ENCODE data around the gene RFXAP. TPM values are rescaled to one million over a fixed set of nuclear protein-coding genes. Genes with fewer than 3 reads are reported as not detected.
A peak's percentile ranks its signal among the peaks of the same experiment; 100 is the strongest.

RFXAP gene
- total and polyA plus RNA-seq, 9 of the 15 experiments (the other 6 are each of a cell fraction or from before 2014, with no cell fraction given): 2.1 to 9.7 (median 2.9) TPM

- peak in 2 of 4 experiments; percentile 10 to 43 for DNase-seq (ENCODE audit: extremely low read depth in 1 of 4, low spot score in 3 of 4)
- no TSS peak for BruUV-seq (replicated peaks)
- no peak for TF ChIP-seq GABPA (tag; conservative IDR thresholded peaks at IDR 0.05; ENCODE audit: low read depth)
- TF ChIP-seq HIVEP1 (CRISPR knock-in tag; IDR thresholded peaks at IDR 0.05): no peak
- TF ChIP-seq NFIC (IDR thresholded peaks at IDR 0.05): no peak
- TF ChIP-seq ELK3 (CRISPR knock-in tag; IDR thresholded peaks at IDR 0.05): no peak
- TF ChIP-seq ZNF639 (CRISPR knock-in tag; conservative IDR thresholded peaks at IDR 0.05 in 1 of 2, IDR thresholded peaks at IDR 0.05 in 1 of 2): no peak
- TF ChIP-seq TOE1 (IDR thresholded peaks at IDR 0.05; ENCODE audit: borderline replicate concordance): no peak
- no peak for TF ChIP-seq TOE1 (CRISPR knock-in tag; IDR thresholded peaks at IDR 0.05; ENCODE audit: borderline replicate concordance, low read depth)
- TF ChIP-seq ZHX1 (conservative IDR thresholded peaks at IDR 0.05; ENCODE audit: low read length): no peak
- no peak for TF ChIP-seq RNF219 (CRISPR knock-in tag; IDR thresholded peaks at IDR 0.05)
- no peak for TF ChIP-seq YY1 (IDR thresholded peaks at IDR 0.05; ENCODE audit: borderline replicate concordance in 1 of 3, control insufficient read depth in 1 of 3, extremely low read depth in 1 of 3, insufficient read depth in 3 of 3, insufficient read length in 1 of 3, insufficient replicate concordance in 2 of 3, low read depth in 1 of 3, low read length in 2 of 3)
- peak; percentile 14; the same call in 1 of the 2 replicates for TF ChIP-seq MECOM (CRISPR knock-in tag; IDR thresholded peaks at IDR 0.05)
- no peak for TF ChIP-seq ZKSCAN1 (IDR thresholded peaks at IDR 0.05; ENCODE audit: low read depth, low read length)
- no peak for TF ChIP-seq BRD4 (IDR thresholded peaks at IDR 0.05)
- TF ChIP-seq ZNF766 (CRISPR knock-in tag; conservative IDR thresholded peaks at IDR 0.05): no peak
- TF ChIP-seq CEBPB (tag; IDR thresholded peaks at IDR 0.05): no peak
These were observed 5.8 kb upstream of the RFXAP start for GRCh38 chr13:36813225-36813624.

More at GRCh38 chr13:36813225-36813624, 5.8 kb upstream of the RFXAP start:
- no peak for FAIRE-seq
- no peaks in the 10 kb centered on the region for H3K9me1 ChIP-seq (ENCODE audit: control insufficient read depth, insufficient read depth, low read length)
- H3K79me2 ChIP-seq (ENCODE audit: control insufficient read depth, insufficient read depth, low read length): no peaks in the 10 kb centered on the region
- peaks cover 0 to 17% of the 10 kb centered on the region in 2 experiments; a peak in 4 of 5 replicates for H3K4me1 ChIP-seq (replicated peaks in 1 of 2; ENCODE audit: control insufficient read depth in 2 of 2, insufficient read depth in 2 of 2, low read length in 2 of 2)
- H3K4me3 ChIP-seq: no peak overlapping the region
- intact Hi-C loops (cut with micrococcal nuclease): loop anchor here (10.0 kb wide), 1 partner anchor 468 kb away; the partner anchor contains the start of gene SPART
- no peaks in the 10 kb centered on the region for H4K20me1 ChIP-seq (replicated peaks; ENCODE audit: control insufficient read depth, insufficient read depth, low read length)
- no peak overlapping the region for H3K9ac ChIP-seq (ENCODE audit: insufficient read depth in 1 of 2, low read depth in 2 of 2, low read length in 2 of 2)
- no peak overlapping the region for H3K4me2 ChIP-seq (ENCODE audit: insufficient read depth, low read length)
- CTCF ChIA-PET (ENCODE audit: low intra/inter-chr PET ratio): no interaction called here
- no peak overlapping the region for H2AFZ ChIP-seq (ENCODE audit: low read depth, low read length)
- no peaks in the 10 kb centered on the region for H3K9me3 ChIP-seq (replicated peaks; ENCODE audit: control insufficient read depth, insufficient read depth, low read depth, low read length)
- POLR2A ChIA-PET: interaction anchor here (0.7 kb wide), 1 partner anchor 40 kb away, joined by 3 read pairs; no protein-coding TSS in a partner anchor
- no peaks in the 10 kb centered on the region for H3K27me3 ChIP-seq (ENCODE audit: control insufficient read depth in 2 of 2, insufficient read depth in 2 of 2, low read length in 2 of 2)
- WGBS (ENCODE audit: insufficient coverage, low coverage, missing lambda C conversion rate): 0% methylated on average over 1 of the region's 1 CpG
- peak; percentile 25; the same call in 2 of the 3 replicates for ATAC-seq
- H3K36me3 ChIP-seq (ENCODE audit: control insufficient read depth, insufficient read depth, low read length): no peaks in the 10 kb centered on the region
- in situ Hi-C loops (cut with MboI): no loop called here
- H3K27ac ChIP-seq (ENCODE audit: extremely low read depth, low read depth, low read length): no peak overlapping the region
